ENCODE data around the gene C4BPB.
"Not testable (repeated sequence)": the region's sequence is repeated elsewhere in the genome, so short reads cannot be mapped to it uniquely, and the experiment has no call there.

DNA sequence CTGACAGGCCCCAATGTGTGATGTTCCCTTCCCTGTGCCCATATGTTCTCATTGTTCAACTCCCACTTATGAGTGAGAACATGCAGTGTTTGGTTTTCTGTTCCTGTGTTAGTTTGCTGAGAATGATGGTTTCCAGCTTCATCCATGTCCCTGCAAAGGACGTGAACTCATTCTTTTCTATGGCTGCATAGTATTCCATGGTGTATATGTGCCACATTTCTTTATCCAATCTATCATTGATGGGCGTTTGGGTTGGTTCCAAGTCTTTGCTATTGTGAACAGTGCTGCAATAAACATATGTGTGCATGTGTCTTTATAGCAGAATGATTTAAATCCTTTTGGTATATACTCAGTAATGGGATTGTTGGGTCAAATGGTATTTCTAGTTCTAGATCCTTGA lies 47.3 kb upstream of the C4BPB start:
- TF ChIP-seq, protein P1, sequence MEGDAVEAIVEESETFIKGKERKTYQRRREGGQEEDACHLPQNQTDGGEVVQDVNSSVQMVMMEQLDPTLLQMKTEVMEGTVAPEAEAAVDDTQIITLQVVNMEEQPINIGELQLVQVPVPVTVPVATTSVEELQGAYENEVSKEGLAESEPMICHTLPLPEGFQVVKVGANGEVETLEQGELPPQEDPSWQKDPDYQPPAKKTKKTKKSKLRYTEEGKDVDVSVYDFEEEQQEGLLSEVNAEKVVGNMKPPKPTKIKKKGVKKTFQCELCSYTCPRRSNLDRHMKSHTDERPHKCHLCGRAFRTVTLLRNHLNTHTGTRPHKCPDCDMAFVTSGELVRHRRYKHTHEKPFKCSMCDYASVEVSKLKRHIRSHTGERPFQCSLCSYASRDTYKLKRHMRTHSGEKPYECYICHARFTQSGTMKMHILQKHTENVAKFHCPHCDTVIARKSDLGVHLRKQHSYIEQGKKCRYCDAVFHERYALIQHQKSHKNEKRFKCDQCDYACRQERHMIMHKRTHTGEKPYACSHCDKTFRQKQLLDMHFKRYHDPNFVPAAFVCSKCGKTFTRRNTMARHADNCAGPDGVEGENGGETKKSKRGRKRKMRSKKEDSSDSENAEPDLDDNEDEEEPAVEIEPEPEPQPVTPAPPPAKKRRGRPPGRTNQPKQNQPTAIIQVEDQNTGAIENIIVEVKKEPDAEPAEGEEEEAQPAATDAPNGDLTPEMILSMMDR (conservative IDR thresholded peaks at IDR 0.05; ENCODE audit: low read length), result not testable (repeated sequence)
- not testable (repeated sequence) for TF ChIP-seq EZH2phosphoT487 (IDR thresholded peaks at IDR 0.05; ENCODE audit: borderline replicate concordance, low read depth, low read length)

Data from OCI-LY7 (cell line).